Activated effector memory CD4-positive, alpha-beta T cell treated with anti-CD3 and anti-CD28 coated beads, Interleukin-2, amount 50 U/mL, for 16 hours (primary cell): Measurements from ENCODE around the gene SEMA3E.
"Not testable (repeated sequence)": the region's sequence is repeated elsewhere in the genome, so short reads cannot be mapped to it uniquely, and the experiment has no call there.

ENCODE experiments used
- DNase-seq: peaks from one replicate; pipeline ENCODE4 v3.0.0-alpha.2; 2020

SEMA3E gene

GRCh38 chr7:83552556-83552955 is 96.4 kb downstream of the SEMA3E start:
- not testable (repeated sequence) for DNase-seq

GRCh38 chr7:83550100-83550499 is 98.8 kb downstream of the SEMA3E start:
- DNase-seq, result no peak

GRCh38 chr7:83548250-83548649 is 100.7 kb downstream of the SEMA3E start:
- DNase-seq, result no peak

- DNase-seq, result no peak
These were observed 101.4 kb downstream of the SEMA3E start for GRCh38 chr7:83547526-83547925.

- DNase-seq, result no peak
These were observed 102.4 kb downstream of the SEMA3E start for GRCh38 chr7:83546586-83546985.

GRCh38 chr7:83541187-83541960 is 107.6 kb downstream of the SEMA3E start:
- no peak for DNase-seq

DNA sequence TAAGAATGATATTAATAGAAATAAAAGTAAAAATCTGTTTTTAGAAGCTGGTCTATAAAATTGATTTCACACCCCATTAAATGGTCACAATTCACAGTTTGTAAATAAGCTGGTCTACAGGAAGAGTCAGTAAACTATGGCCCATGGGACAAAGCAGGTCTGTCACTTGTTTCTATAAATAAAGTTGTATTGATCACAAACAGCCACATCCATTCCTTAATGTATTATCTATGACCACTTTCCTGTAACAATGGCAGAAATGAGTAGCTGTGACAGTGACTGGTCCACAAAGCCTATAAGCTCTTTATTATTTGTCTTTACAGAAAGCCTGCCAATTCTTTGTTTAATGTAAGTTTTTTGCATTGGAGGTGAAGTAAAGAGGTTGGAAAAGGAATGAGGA is 114.5 kb downstream of the SEMA3E start:
- DNase-seq, result no peak

DNA sequence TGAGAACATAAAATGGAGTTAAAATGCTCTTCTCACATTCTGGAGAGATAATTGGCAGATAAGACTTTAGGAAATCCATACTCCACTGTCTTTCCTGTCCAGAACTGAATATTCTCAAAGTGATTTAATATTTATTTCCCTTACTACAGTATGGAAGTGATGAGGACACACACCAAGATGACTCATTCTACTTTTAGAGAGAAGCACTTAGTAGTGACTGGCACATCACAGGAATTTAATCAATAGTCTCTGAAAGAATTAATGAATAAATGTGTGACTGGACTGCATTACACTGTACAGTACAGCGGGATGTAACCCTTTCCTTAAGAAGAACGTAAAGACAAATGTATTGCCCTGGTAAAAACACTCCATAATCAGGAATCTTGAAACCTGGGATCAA is 116.7 kb downstream of the SEMA3E start:
- DNase-seq, result no peak

GRCh38 chr7:83531766-83532165 is 117.2 kb downstream of the SEMA3E start:
- DNase-seq, result no peak

DNA sequence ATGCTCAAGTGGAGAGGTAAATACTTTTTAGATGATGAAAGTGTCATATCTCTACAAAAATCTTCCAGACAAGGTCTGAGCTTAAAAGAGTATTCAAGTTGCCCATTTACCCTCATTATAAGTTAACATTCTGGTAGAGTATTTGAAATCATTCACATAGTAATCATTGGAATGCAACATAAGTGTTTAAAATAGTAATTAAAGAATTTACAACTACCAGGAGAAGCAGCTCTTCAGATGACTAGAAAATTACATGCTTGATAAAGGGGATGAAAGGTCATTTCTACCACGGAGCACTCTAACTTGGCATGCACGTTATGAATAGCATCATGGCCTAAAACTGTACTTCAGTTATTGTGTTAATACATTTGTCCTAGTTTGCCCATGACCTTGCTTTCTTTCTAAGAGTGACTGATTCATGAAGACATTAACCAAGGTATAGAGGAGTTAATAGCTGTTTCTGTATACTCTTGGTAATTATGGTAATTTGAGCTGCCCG is 120.0 kb downstream of the SEMA3E start:
- DNase-seq, result no peak

DNA sequence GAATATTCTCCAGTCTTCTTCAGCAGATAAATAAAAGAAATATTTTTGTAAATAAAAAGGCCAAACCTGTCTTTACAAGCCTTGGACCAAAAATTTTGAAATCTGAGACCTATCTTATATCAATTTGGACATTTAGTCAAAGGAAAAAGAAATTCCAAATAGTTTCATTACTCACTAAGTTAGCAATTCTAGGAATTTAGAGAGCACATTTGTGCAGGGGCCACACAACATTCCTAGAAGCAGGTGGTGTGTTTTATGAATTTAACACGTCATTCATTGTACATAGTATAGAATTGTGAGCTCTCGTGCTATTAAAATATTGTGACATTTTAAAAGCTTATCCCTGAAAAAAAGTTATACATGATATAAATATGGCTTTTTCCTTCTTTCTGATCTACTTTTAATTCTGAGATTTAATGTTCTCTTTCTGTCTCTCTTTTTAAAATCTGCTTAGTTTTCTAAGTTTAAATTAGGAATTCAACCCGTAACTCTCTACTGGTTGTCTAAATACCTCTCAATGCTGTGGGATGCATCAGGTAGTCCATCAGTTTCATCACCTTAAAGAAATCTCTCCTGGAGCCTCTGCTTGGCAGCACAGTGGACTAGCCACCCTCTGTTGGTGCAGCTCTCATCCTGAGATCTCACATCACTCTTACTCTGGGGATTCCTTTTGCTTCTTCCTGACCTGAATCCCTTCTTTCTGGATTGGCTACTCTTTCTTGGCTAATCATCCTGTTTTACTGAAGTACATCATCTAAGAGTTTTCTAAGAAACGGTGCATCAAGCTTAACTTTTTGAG is 124.5 kb downstream of the SEMA3E start:
- DNase-seq, result no peak

DNA sequence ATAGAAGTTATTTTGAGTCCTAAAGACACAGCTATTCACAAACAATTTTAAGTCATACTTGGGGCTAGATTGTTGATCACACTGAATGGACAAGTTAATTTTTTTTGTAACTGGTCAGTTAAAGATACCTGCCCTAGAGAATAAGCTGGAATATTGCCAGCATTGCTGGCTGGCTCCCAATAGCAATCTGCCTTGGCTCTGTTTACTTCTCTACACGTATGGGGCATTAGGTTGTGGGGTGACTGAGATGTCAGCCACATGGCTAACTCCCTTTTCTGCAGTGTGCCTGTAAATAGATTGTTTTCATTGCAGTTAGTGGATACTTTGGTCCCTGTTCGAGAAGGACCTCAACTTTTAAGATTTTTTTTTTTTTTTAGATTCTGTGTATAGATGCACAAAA is 128.2 kb downstream of the SEMA3E start:
- DNase-seq, result no peak

DNA sequence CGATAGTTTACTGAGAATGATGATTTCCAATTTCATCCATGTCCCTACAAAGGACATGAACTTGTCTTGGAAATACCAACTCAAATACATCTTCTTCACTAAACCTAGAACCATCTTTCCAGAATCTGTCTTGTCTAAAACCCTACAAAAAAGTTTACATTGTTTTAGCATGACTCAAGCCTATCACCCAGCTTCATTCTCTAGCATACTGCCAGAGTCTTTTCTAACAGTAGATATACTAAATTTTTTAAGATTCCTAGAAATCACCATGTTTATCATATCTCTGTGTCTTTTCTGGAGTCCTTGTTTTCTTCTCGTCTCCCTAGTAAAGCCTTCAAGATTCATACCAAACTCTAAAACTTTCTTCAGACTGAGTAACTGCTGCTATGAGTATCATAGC is 129.7 kb downstream of the SEMA3E start:
- no peak for DNase-seq

DNA sequence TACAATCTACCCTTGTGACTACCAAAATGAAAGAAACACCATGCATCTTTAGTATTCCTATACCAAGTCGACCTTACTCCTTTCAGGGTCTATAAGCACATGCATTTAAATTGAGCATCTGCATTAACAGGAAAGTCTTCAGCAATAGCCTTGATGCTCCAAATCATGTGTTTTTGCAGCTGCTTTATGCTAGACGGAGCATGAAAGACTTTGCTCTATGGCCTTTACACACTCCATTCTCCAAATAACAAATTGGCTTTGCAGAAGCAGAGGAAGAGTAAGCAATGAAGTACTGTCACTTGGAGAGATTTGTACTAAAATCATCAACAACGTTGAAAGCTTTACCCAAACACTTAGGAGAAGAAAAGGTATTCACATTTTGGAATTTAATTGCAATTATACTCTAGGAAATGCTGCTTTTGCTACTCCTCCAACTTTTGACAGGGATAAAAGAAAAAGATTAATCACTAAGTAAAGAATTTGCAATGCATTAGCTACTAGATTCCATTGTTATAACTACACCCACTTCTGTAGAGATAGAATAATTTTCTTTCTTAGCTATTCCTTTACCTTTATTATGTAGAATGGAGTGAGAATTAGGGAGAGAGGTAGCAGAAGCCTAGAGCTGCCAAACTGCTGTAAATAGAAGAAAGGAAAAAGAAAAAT is 131.8 kb downstream of the SEMA3E start:
- DNase-seq, result no peak

DNA sequence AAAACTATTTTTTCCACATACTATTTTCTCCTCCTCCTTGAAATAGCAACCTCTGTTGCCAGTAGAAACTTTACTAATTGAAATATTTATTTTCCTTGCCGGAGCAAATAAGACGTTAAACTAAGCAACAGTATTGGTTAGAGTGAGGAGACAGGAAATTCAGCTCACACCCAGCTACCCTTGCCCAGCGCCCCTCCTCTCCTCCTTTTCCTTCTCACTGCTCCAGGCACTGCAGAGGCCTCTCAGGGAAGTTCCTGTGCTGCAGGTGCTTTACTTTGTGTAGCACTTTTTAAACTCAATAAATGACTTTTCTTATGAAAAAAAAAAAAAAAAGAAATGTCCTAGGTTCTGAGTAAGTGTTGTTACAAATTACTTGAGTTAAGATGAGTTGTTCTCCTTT is 134.0 kb downstream of the SEMA3E start:
- no peak for DNase-seq

GRCh38 chr7:83509255-83510021 is 139.5 kb downstream of the SEMA3E start:
- DNase-seq, result no peak

- DNase-seq, result no peak
These were observed 144.6 kb downstream of the SEMA3E start for GRCh38 chr7:83504330-83504729.

GRCh38 chr7:83502636-83503035 is 146.3 kb downstream of the SEMA3E start:
- no peak for DNase-seq

- DNase-seq, result no peak
These were observed 154.3 kb downstream of the SEMA3E start for GRCh38 chr7:83494683-83495082.

DNA sequence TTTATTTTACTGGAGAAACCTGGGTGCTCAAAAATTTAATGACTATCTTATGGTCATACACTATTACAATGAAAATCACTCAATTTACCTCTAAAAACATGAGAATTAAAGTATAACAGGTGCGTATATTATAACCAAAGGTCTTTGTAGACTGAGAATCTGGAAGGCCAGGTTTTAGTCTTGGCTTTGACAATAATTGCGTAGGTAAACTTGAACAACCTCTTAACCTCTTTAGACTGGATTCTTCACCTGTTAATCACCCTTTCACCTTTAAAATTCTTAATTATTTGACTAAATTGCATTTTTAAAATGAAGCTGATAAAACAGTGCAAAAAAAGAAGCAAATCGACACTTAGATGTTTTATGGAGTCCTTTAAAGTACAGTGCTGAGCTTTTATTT is 156.1 kb downstream of the SEMA3E start:
- DNase-seq, result no peak

GRCh38 chr7:83487801-83488200 is 161.1 kb downstream of the SEMA3E start:
- DNase-seq, result no peak

DNA sequence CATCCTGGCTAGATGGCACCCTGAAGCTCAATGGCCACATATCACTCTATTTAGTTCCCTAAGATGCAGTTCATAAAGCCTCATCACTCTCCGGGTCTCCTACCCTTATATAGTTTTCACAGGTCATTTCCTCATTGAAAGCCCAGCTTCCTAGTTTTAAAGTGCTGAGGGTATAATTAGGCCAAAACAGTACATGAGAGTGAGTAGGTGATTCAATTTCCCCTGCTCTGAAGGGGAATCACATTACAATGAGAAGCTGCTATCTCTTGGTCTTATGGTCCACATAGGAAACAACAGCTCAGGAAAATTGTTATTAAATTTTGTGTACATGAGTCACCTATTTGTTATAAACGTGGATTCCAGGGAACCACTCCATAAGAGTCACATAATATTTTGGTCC is 162.0 kb downstream of the SEMA3E start:
- DNase-seq, result no peak

GRCh38 chr7:83486536-83486935 is 162.4 kb downstream of the SEMA3E start:
- DNase-seq, result no peak
